Measurements from ENCODE around the gene KIRREL3. TPM values are rescaled to one million over a fixed set of nuclear protein-coding genes. Genes with fewer than 3 reads are reported as not detected.

The KIRREL3 gene
- total and polyA plus RNA-seq, 2 of the 8 experiments (the other 6 are each of a cell fraction or from before 2014, with no cell fraction given): 0.29 to 0.32 TPM

DNA sequence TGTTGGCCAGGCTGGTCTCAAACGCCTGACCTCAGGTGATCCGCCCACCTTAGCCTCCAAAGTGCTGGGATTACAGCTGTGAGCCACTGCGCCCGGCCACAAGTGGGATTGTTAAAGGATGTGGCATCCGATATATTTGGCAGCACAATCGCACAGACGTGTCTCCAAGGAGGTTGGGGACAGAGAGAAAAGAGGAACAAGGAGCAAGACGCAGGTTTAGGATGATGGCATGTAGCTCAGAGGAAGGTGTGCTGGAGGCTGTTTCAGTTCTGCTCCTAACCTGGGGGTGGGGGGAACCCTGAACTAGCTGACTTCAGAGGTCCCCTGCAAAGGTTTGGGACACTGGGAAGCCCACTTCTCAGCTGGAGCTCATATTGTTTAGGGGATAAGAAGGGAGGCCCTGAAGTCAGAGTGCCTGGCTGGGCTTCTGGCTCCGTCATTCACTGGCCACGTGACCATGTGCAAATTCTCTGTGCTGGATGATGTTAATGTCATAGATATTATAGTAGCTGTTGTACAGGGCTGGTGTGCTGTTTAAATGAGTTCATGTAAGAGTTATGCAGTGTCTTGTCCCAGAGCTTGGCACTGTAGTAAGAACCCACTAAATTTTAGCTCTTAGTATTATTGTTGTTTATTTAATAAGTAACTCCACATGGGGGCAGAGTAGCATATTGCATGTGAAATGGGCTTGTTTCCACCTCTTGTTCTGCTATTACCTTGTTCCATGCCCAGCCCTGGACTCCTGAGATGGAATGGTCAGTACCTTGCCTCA, 515.4 kb downstream of the KIRREL3 start (continued):
- TF ChIP-seq, protein P1, sequence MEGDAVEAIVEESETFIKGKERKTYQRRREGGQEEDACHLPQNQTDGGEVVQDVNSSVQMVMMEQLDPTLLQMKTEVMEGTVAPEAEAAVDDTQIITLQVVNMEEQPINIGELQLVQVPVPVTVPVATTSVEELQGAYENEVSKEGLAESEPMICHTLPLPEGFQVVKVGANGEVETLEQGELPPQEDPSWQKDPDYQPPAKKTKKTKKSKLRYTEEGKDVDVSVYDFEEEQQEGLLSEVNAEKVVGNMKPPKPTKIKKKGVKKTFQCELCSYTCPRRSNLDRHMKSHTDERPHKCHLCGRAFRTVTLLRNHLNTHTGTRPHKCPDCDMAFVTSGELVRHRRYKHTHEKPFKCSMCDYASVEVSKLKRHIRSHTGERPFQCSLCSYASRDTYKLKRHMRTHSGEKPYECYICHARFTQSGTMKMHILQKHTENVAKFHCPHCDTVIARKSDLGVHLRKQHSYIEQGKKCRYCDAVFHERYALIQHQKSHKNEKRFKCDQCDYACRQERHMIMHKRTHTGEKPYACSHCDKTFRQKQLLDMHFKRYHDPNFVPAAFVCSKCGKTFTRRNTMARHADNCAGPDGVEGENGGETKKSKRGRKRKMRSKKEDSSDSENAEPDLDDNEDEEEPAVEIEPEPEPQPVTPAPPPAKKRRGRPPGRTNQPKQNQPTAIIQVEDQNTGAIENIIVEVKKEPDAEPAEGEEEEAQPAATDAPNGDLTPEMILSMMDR (IDR thresholded peaks at IDR 0.05; ENCODE audit: control extremely low read depth in 1 of 3, insufficient read depth in 1 of 3, low read depth in 1 of 3, low read length in 3 of 3): no peak
- TF ChIP-seq GTF2F1 (IDR thresholded peaks at IDR 0.05; ENCODE audit: borderline replicate concordance, low read depth, low read length): no peak
- no peak for TF ChIP-seq RFX5 (IDR thresholded peaks at IDR 0.05; ENCODE audit: borderline replicate concordance, low read depth, low read length)

Data from H1 (cell line).